OCI-LY1 (cell line): ENCODE data around the gene PPP1R2.

Source experiments
- H2AFZ ChIP-seq: fragments of 200-600 bp; sonication (generic), shearing (Covaris generic); 2 replicates; pipeline ENCODE4 v1.6.0; 2014; ENCODE audit warnings: antibody characterized with exemption, mild to moderate bottlenecking, low read length
- H3F3A ChIP-seq: fragments of 200-600 bp; sonication (generic), shearing (Covaris generic); 2 replicates; pipeline ENCODE4 v1.6.0; 2014; ENCODE audit warnings: mild to moderate bottlenecking, antibody characterized with exemption, low read length, moderate library complexity; ENCODE audit not compliant: insufficient read depth
- H3K27ac ChIP-seq: fragments of 200-600 bp; sonication (generic); 2 replicates; pipeline ENCODE4 v1.5.1; 2014; ENCODE audit warnings: low read length, mixed run types, mild to moderate bottlenecking, low read depth; ENCODE audit not compliant: poor library complexity, severe bottlenecking
- H3K27me3 ChIP-seq: fragments of 200-600 bp; sonication (generic); 2 replicates; pipeline ENCODE4 v1.6.0; 2014; ENCODE audit warnings: antibody characterized with exemption, mild to moderate bottlenecking, low read length, moderate library complexity; ENCODE audit not compliant: insufficient read depth
- H3K36me3 ChIP-seq: fragments of 200-600 bp; sonication (generic); 2 replicates; pipeline ENCODE4 v1.6.1; 2014; ENCODE audit warnings: mild to moderate bottlenecking, antibody characterized with exemption, low read length, moderate library complexity, mixed read lengths; ENCODE audit not compliant: insufficient read depth
- H3K4me1 ChIP-seq: fragments of 200-600 bp; sonication (generic); 2 replicates; pipeline ENCODE4 v1.5.1; 2014; ENCODE audit warnings: mild to moderate bottlenecking, low read length, moderate library complexity; ENCODE audit not compliant: insufficient read depth, severe bottlenecking
- H3K4me2 ChIP-seq: fragments of 200-600 bp; sonication (generic), shearing (Covaris generic); 2 replicates; pipeline ENCODE4 v1.6.1; 2014; ENCODE audit warnings: low read length
- H3K4me3 ChIP-seq: fragments of 200-600 bp; sonication (generic); 2 replicates; pipeline ENCODE4 v1.5.1; 2014; ENCODE audit warnings: low read length, low read depth, mild to moderate bottlenecking, mixed read lengths; ENCODE audit not compliant: poor library complexity, severe bottlenecking
- H3K79me2 ChIP-seq: fragments of 200-600 bp; shearing (Covaris generic); 2 replicates; pipeline ENCODE4 v1.6.1; 2016; ENCODE audit warnings: mixed run types, low read length, mixed read lengths; ENCODE audit not compliant: insufficient read depth
- H3K9ac ChIP-seq: fragments of 200-600 bp; sonication (generic), shearing (Covaris generic); 2 replicates; pipeline ENCODE4 v1.6.1; 2014; ENCODE audit warnings: mild to moderate bottlenecking, low read length, mixed read lengths
- H3K9me2 ChIP-seq: fragments of 200-600 bp; sonication (generic), shearing (Covaris generic); 2 replicates; pipeline ENCODE4 v1.6.1; 2014; ENCODE audit warnings: low read depth, mild to moderate bottlenecking, low read length, mixed read lengths
- H3K9me3 ChIP-seq: fragments of 200-600 bp; shearing (Covaris generic); 2 replicates; pipeline ENCODE4 v1.6.1; 2014; ENCODE audit warnings: low read length, mixed read lengths
- H4K20me1 ChIP-seq: fragments of 200-600 bp; sonication (generic), shearing (Covaris generic); 2 replicates; pipeline ENCODE4 v1.6.0; 2016; ENCODE audit warnings: mild to moderate bottlenecking, low read length; ENCODE audit not compliant: insufficient read depth
- CTCF ChIP-seq: fragments of 200-600 bp; sonication (generic), shearing (Covaris generic); IDR thresholded peaks from 2 replicates; pipeline ENCODE4 v1.5.1; 2017; ENCODE audit warnings: mild to moderate bottlenecking, antibody characterized with exemption, low read length, moderate library complexity, mixed read lengths
- EZH2 ChIP-seq: fragments of 200-600 bp; sonication (generic), shearing (Covaris generic); IDR thresholded peaks from 2 replicates; pipeline ENCODE4 v1.8.0; 2017; ENCODE audit warnings: borderline replicate concordance, mixed run types, mild to moderate bottlenecking, antibody characterized with exemption, low read length, moderate library complexity, mixed read lengths

The PPP1R2 gene

GRCh38 chr3:195512798-195513345, 30.3 kb downstream of the PPP1R2 start:
- H3F3A ChIP-seq, result no peaks in the 10 kb centered on the region
- H3K9me3 ChIP-seq, result no peaks in the 10 kb centered on the region
- no peaks in the 10 kb centered on the region for H4K20me1 ChIP-seq
- H3K4me3 ChIP-seq, result no peak overlapping the region
- no peak overlapping the region for H2AFZ ChIP-seq
- H3K4me2 ChIP-seq, result no peak overlapping the region
- H3K79me2 ChIP-seq, result no peaks in the 10 kb centered on the region
- no peak overlapping the region for H3K27ac ChIP-seq
- TF ChIP-seq CTCF (no peak), EZH2 (no peak)
- H3K36me3 ChIP-seq, result peaks cover 25% of the 10 kb centered on the region; the same call in 1 of the 2 replicates
- H3K9me2 ChIP-seq, result no peaks in the 10 kb centered on the region
- no peak overlapping the region for H3K9ac ChIP-seq
- H3K27me3 ChIP-seq, result no peaks in the 10 kb centered on the region
- no peaks in the 10 kb centered on the region for H3K4me1 ChIP-seq

GRCh38 chr3:195511136-195511535, 32.0 kb downstream of the PPP1R2 start:
- Histone ChIP-seq H3K9ac (no peak overlapping the region), H3K4me2 (no peak overlapping the region), H3K27ac (no peak overlapping the region), H3K27me3 (no peaks in the 10 kb centered on the region), H3K9me3 (no peaks in the 10 kb centered on the region), H3K4me3 (no peak overlapping the region), H3K79me2 (no peaks in the 10 kb centered on the region), H2AFZ (no peak overlapping the region), H3K36me3 (peaks cover 17% of the 10 kb centered on the region; the same call in 1 of the 2 replicates), H4K20me1 (no peaks in the 10 kb centered on the region), H3F3A (no peaks in the 10 kb centered on the region), H3K9me2 (no peaks in the 10 kb centered on the region), H3K4me1 (no peaks in the 10 kb centered on the region)
- TF ChIP-seq EZH2 (no peak), CTCF (no peak)

GRCh38 chr3:195508185-195508584, 34.9 kb downstream of the PPP1R2 start:
- Histone ChIP-seq H3F3A (no peaks in the 10 kb centered on the region), H3K4me1 (no peaks in the 10 kb centered on the region), H4K20me1 (no peaks in the 10 kb centered on the region), H3K27me3 (no peaks in the 10 kb centered on the region), H2AFZ (no peak overlapping the region), H3K9me2 (no peaks in the 10 kb centered on the region), H3K79me2 (no peaks in the 10 kb centered on the region), H3K4me2 (no peak overlapping the region), H3K9ac (no peak overlapping the region), H3K9me3 (no peaks in the 10 kb centered on the region), H3K27ac (no peak overlapping the region), H3K36me3 (peaks cover 4% of the 10 kb centered on the region; the same call in 1 of the 2 replicates), H3K4me3 (no peak overlapping the region)
- TF ChIP-seq CTCF, result no peak
